A549 (cell line): ENCODE data around the gene S1PR2. TPM values are rescaled to one million over a fixed set of nuclear protein-coding genes. Genes with fewer than 3 reads are reported as not detected.

Source experiments
- ATAC-seq, 2 experiments: fragments of 200-7000 bp in 1 of 2; fragments of >200 bp in 1 of 2; cut with Nextera tagmentation in 1 of 2; cut with Tn5 transposase in 1 of 2; 3 replicates each; pipeline versions ENCODE4 v1.8.0 to v1.9.1; 2018 to 2020; ENCODE audit warnings: mild to moderate bottlenecking in 1 of 2, moderate library complexity in 1 of 2
- CTCF ChIA-PET: fragments of 300-600 bp; sonication (Branson Sonifier 250); formaldehyde crosslinking; extraction: SDS; loops from one replicate; lab custom pipeline; 2021; ENCODE audit warnings: antibody characterized with exemption, inconsistent platforms; lab: Yijun Ruan, JAX
- POLR2A ChIA-PET: fragments of 350-600 bp; formaldehyde crosslinking; extraction: SDS; loops from one replicate; lab custom pipeline; 2021; ENCODE audit warnings: antibody characterized with exemption, inconsistent platforms; lab: Yijun Ruan, JAX
- DNase-seq, 2 experiments: peaks; one replicate each; pipeline versions ENCODE4 v3.0.0 to v3.0.0-alpha.2; 2011 to 2016; ENCODE audit warnings: low read depth in 1 of 2, low spot score in 1 of 2
- FAIRE-seq: peaks from 2 replicates; lab custom pipeline; 2011; peaks lifted over from hg19 to GRCh38; lab: Jason Lieb, UNC
- H3K27ac ChIP-seq, 2 experiments: fragments of >200 bp; sonication (Bioruptor Twin); formaldehyde crosslinking; 3 replicates each; pipeline ENCODE4 v1.5.1; 2016 to 2017
- H3K4me1 ChIP-seq: fragments of >200 bp; sonication (Bioruptor Twin); formaldehyde crosslinking; 3 replicates; pipeline ENCODE4 v1.6.1; 2016
- H3K4me2 ChIP-seq: fragments of >200 bp; sonication (Bioruptor Twin); formaldehyde crosslinking; 3 replicates; pipeline ENCODE4 v1.6.1; 2016
- H3K4me3 ChIP-seq: fragments of >200 bp; sonication (Bioruptor Twin); formaldehyde crosslinking; 3 replicates; pipeline ENCODE4 v1.5.1; 2016
- H3K9me3 ChIP-seq: fragments of >200 bp; sonication (Bioruptor Twin); formaldehyde crosslinking; 3 replicates; pipeline ENCODE4 v1.6.1; 2016
- BCL3 ChIP-seq: fragments of >200 bp; sonication (Bioruptor Twin); formaldehyde crosslinking; IDR thresholded peaks from 3 replicates; pipeline ENCODE4 v1.6.1; 2016
- BHLHE40 ChIP-seq: IDR thresholded peaks from 2 replicates; pipeline ENCODE4 v1.6.1; 2012; ENCODE audit warnings: low read depth, low read length, inconsistent platforms
- CHD4 ChIP-seq: fragments of 200-600 bp; sonication (generic); IDR thresholded peaks from 2 replicates; pipeline ENCODE4 v1.6.1; 2016; ENCODE audit warnings: antibody characterized with exemption, mild to moderate bottlenecking, borderline replicate concordance
- ESRRA ChIP-seq: fragments of 150-350 bp; IDR thresholded peaks from 2 replicates; pipeline ENCODE4 v1.6.1; 2014; ENCODE audit warnings: mild to moderate bottlenecking, low read length, borderline replicate concordance
- FOXS1 ChIP-seq: fragments of 250-450 bp; sonication (Bioruptor Pico); IDR thresholded peaks from 2 replicates; pipeline ENCODE4 v1.5.0; 2020; ENCODE audit warnings: mild to moderate bottlenecking, moderate library complexity
- HOXB13 ChIP-seq: fragments of 250-450 bp; sonication (Bioruptor Pico); IDR thresholded peaks from 2 replicates; pipeline ENCODE4 v1.5.0; 2020; ENCODE audit warnings: low read depth, mild to moderate bottlenecking, moderate library complexity
- HOXB5 ChIP-seq: fragments of 250-450 bp; sonication (Bioruptor Pico); IDR thresholded peaks from 2 replicates; pipeline ENCODE4 v1.5.0; 2020; ENCODE audit warnings: mild to moderate bottlenecking, moderate library complexity
- JUN ChIP-seq, 2 experiments: fragments of >200 bp; sonication (Bioruptor Twin); formaldehyde crosslinking; IDR thresholded peaks; 2 replicates in 1 of 2; 3 replicates in 1 of 2; pipeline ENCODE4 v1.6.1; 2016 to 2017
- NFE2L2 ChIP-seq: fragments of 150-350 bp; conservative IDR thresholded peaks from 2 replicates; pipeline ENCODE4 v1.6.1; 2014; ENCODE audit warnings: low read length
- NPAS2 ChIP-seq: fragments of 250-450 bp; sonication (Bioruptor Pico); IDR thresholded peaks from 2 replicates; pipeline ENCODE4 v1.8.0; 2022; ENCODE audit warnings: mild to moderate bottlenecking, moderate library complexity, borderline replicate concordance
- NR3C1 ChIP-seq: fragments of >200 bp; sonication (Bioruptor Twin); formaldehyde crosslinking; IDR thresholded peaks from 3 replicates; pipeline ENCODE4 v1.6.1; 2017
- POLR2AphosphoS2 ChIP-seq: conservative IDR thresholded peaks from 2 replicates; pipeline ENCODE4 v1.6.1; 2012; ENCODE audit warnings: low read length, improper control_type of control experiment, inconsistent platforms
- RARB ChIP-seq: fragments of 250-450 bp; sonication (Bioruptor Pico); IDR thresholded peaks from 2 replicates; pipeline ENCODE4 v1.8.0; 2021; ENCODE audit warnings: mild to moderate bottlenecking, moderate library complexity
- REST ChIP-seq: fragments of 200-600 bp; sonication (generic); IDR thresholded peaks from 2 replicates; pipeline ENCODE4 v1.6.1; 2016; ENCODE audit warnings: antibody characterized with exemption, mild to moderate bottlenecking, moderate library complexity
- RNF2 ChIP-seq: fragments of 200-600 bp; sonication (generic); IDR thresholded peaks from 2 replicates; pipeline ENCODE4 v1.6.1; 2016; ENCODE audit warnings: low read depth, mild to moderate bottlenecking, antibody characterized with exemption, moderate library complexity, borderline replicate concordance
- ZC3H11A ChIP-seq: fragments of 450-650 bp; IDR thresholded peaks from 2 replicates; pipeline ENCODE4 v1.6.1; 2014; ENCODE audit warnings: antibody characterized with exemption, mild to moderate bottlenecking
- ZFP36 ChIP-seq: fragments of 450-650 bp; IDR thresholded peaks from 2 replicates; pipeline ENCODE4 v1.6.1; 2014; ENCODE audit warnings: borderline replicate concordance; ENCODE audit not compliant: partially characterized antibody
- ZNF302 ChIP-seq: fragments of 250-450 bp; sonication (Bioruptor Pico); IDR thresholded peaks from 2 replicates; pipeline ENCODE4 v1.9.0; 2021; ENCODE audit warnings: inconsistent platforms, mild to moderate bottlenecking, moderate library complexity
- WGBS: methylation state at CpG from one replicate; pipeline ENCODE4 v1.1.6; 2017; ENCODE audit errors: missing lambda C conversion rate; 5-methylcytosine and 5-hydroxymethylcytosine counted together
- polyA plus RNA-seq, 4 experiments: library from polyadenylated mRNA; depleted of rRNA in 3 of 4; stranded (reverse); fragments of >200 nt; fragmentation: RNase III in 1 of 4; extraction: RNeasy Plus Mini Kit Qiagen cat#74134 plus additional on column Dnase treatment in 1 of 4; gene quantifications; 2 replicates in 3 of 4; 3 replicates in 1 of 4; pipeline ENCODE4 v1.2.3, GENCODE V29; 2011 to 2017
- TF ChIP-seq, protein P1 (sequence below): fragments of 250-450 bp; sonication (Bioruptor Pico); IDR thresholded peaks from 2 replicates; pipeline ENCODE4 v1.5.0; 2020; ENCODE audit warnings: low read depth, mild to moderate bottlenecking, moderate library complexity
- TF ChIP-seq, protein P2 (sequence below): fragments of >200 bp; sonication (Bioruptor Twin); formaldehyde crosslinking; IDR thresholded peaks from 3 replicates; pipeline ENCODE4 v1.5.1; 2016

S1PR2 gene
- polyA plus RNA-seq, 2 of the 4 experiments (the other 2 are of a cell fraction): 0.72 to 0.87 TPM

DNA sequence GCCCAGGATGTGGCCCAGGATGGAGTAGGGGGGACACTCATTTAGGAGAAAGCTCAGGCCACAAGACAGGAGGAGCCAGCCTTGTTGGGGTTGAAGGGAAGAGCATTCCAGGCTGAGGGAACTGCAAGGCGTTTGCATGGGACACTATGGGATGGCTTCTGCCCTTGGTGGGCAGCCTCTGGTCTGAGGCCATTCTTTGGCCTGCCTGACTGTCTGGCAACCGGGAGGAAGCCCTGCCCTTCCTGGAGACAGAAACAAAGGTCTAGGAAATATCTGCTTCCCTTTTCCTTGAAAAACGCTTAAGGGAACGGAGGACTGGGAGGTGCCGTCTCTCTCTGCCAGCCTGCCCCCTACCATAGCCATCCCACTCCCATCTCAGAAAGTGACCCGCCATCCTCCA, 36.9 kb upstream of the S1PR2 start:
- POLR2A ChIA-PET: no interaction called here
- no peak for DNase-seq
- H3K4me2 ChIP-seq: no peak overlapping the region

GRCh38 chr19:10266706-10267105, 35.6 kb upstream of the S1PR2 start:
- H3K4me2 ChIP-seq: no peak overlapping the region
- peaks cover 16% of the 10 kb centered on the region for H3K4me1 ChIP-seq
- no peak for FAIRE-seq
- no peak overlapping the region for H3K4me3 ChIP-seq
- no peaks in the 10 kb centered on the region for H3K9me3 ChIP-seq
- no peak overlapping the region for H3K27ac ChIP-seq
- CTCF ChIA-PET: interaction anchor here (1.2 to 6.7 kb wide), 4 partner anchors 8 to 126 kb away, joined by 4 to 104 read pairs (median 43); no protein-coding TSS in a partner anchor
- POLR2A ChIA-PET: no interaction called here
- TF ChIP-seq HOXB5 (no peak), NPAS2 (CRISPR knock-in tag) (no peak), BHLHE40 (no peak), FOXS1 (CRISPR knock-in tag) (no peak), ZFP36 (no peak), NFE2L2 (no peak), ZNF302 (no peak)
- ATAC-seq: no peak
- WGBS: 86% methylated on average over 7 of the region's 7 CpGs
- DNase-seq: no peak

More for the DNA sequence above, 36.9 kb upstream of the S1PR2 start:
- no peak for TF ChIP-seq POLR2AphosphoS2
- no peaks in the 10 kb centered on the region for H3K9me3 ChIP-seq
- ATAC-seq (no peak), FAIRE-seq (no peak)
- H3K4me3 ChIP-seq: no peak overlapping the region
- 77% methylated on average over 6 of the region's 6 CpGs for WGBS
- peaks cover 16% of the 10 kb centered on the region for H3K4me1 ChIP-seq
- H3K27ac ChIP-seq: no peak overlapping the region
- CTCF ChIA-PET: interaction anchor here (0.6 to 6.7 kb wide), 15 partner anchors 9 to 844 kb away, joined by 3 to 104 read pairs (median 4); partner anchors contain the start of genes ICAM5 and TYK2

GRCh38 chr19:10262771-10263170, 31.6 kb upstream of the S1PR2 start:
- CTCF ChIA-PET: interaction anchor here (1.3 to 2.1 kb wide), 2 partner anchors 126 to 128 kb away, joined by 5 read pairs; no protein-coding TSS in a partner anchor
- 84% methylated on average over 7 of the region's 7 CpGs for WGBS
- no peak for TF ChIP-seq HOXB13 (CRISPR knock-in tag)
- ATAC-seq (no peak), DNase-seq (no peak), FAIRE-seq (no peak)
- H3K4me2 ChIP-seq: no peak overlapping the region
- H3K27ac ChIP-seq: no peak overlapping the region
- POLR2A ChIA-PET: interaction anchor here (0.6 kb wide), 1 partner anchor 128 kb away, joined by 5 read pairs; no protein-coding TSS in a partner anchor
- no peaks in the 10 kb centered on the region for H3K9me3 ChIP-seq
- H3K4me1 ChIP-seq: peaks cover 19% of the 10 kb centered on the region; the same call in 2 of the 3 replicates
- no peak overlapping the region for H3K4me3 ChIP-seq

GRCh38 chr19:10260141-10260584, 29.0 kb upstream of the S1PR2 start:
- Histone ChIP-seq H3K27ac (no peak overlapping the region; a peak in 1 of 6 replicates), H3K9me3 (no peaks in the 10 kb centered on the region), H3K4me1 (peaks cover 15% of the 10 kb centered on the region; the same call in 2 of the 3 replicates), H3K4me2 (no peak overlapping the region), H3K4me3 (no peak overlapping the region)
- POLR2A ChIA-PET: interaction anchor here (1.7 kb wide), 1 partner anchor 128 kb away, joined by 8 read pairs; no protein-coding TSS in a partner anchor
- FAIRE-seq: no peak
- DNase-seq: no peak
- CTCF ChIA-PET: interaction anchor here (0.5 to 5.3 kb wide), 17 partner anchors 10 to 267 kb away, joined by 3 to 77 read pairs (median 4); partner anchors contain the start of genes CDC37, ICAM1, ICAM5 and TYK2
- WGBS: 57% methylated on average over 8 of the region's 8 CpGs
- TF ChIP-seq NR3C1 (no peak), BCL3 (no peak), ZNF302 (no peak), RNF2 (no peak), ZC3H11A (no peak), HOXB5 (no peak), BHLHE40 (no peak), POLR2AphosphoS2 (no peak), ESRRA (no peak), JUN (IDR thresholded peaks at IDR 0.05) (no peak), RARB (CRISPR knock-in tag) (no peak), CHD4 (no peak), REST (no peak)
- TF ChIP-seq, protein P1, sequence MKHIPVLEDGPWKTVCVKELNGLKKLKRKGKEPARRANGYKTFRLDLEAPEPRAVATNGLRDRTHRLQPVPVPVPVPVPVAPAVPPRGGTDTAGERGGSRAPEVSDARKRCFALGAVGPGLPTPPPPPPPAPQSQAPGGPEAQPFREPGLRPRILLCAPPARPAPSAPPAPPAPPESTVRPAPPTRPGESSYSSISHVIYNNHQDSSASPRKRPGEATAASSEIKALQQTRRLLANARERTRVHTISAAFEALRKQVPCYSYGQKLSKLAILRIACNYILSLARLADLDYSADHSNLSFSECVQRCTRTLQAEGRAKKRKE (CRISPR knock-in tag): no peak
- TF ChIP-seq, protein P2, sequence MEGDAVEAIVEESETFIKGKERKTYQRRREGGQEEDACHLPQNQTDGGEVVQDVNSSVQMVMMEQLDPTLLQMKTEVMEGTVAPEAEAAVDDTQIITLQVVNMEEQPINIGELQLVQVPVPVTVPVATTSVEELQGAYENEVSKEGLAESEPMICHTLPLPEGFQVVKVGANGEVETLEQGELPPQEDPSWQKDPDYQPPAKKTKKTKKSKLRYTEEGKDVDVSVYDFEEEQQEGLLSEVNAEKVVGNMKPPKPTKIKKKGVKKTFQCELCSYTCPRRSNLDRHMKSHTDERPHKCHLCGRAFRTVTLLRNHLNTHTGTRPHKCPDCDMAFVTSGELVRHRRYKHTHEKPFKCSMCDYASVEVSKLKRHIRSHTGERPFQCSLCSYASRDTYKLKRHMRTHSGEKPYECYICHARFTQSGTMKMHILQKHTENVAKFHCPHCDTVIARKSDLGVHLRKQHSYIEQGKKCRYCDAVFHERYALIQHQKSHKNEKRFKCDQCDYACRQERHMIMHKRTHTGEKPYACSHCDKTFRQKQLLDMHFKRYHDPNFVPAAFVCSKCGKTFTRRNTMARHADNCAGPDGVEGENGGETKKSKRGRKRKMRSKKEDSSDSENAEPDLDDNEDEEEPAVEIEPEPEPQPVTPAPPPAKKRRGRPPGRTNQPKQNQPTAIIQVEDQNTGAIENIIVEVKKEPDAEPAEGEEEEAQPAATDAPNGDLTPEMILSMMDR: no peak
- peak in 1 of 2 experiments; percentile 26; a peak in 2 of 6 replicates for ATAC-seq
